ENCODE results near the gene KCND3.

GRCh38 chr1:111943066-111943465, 46.4 kb downstream of the KCND3 start:
- TF ChIP-seq CTCF (IDR thresholded peaks at IDR 0.05; ENCODE audit: insufficient read depth, low read depth, low read length) (no peak), EZH2 (IDR thresholded peaks at IDR 0.05; ENCODE audit: insufficient read depth, low read length) (no peak)

Measured in astrocyte (in vitro differentiated cells and primary cell).